CMK (cell line): Measurements from ENCODE around the gene METTL22.

Source experiments
- DNase-seq: peaks from one replicate; pipeline ENCODE4 v3.0.0-alpha.2; 2010; ENCODE audit warnings: low read depth

METTL22 gene, protein sequence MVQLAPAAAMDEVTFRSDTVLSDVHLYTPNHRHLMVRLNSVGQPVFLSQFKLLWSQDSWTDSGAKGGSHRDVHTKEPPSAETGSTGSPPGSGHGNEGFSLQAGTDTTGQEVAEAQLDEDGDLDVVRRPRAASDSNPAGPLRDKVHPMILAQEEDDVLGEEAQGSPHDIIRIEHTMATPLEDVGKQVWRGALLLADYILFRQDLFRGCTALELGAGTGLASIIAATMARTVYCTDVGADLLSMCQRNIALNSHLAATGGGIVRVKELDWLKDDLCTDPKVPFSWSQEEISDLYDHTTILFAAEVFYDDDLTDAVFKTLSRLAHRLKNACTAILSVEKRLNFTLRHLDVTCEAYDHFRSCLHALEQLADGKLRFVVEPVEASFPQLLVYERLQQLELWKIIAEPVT

DNA sequence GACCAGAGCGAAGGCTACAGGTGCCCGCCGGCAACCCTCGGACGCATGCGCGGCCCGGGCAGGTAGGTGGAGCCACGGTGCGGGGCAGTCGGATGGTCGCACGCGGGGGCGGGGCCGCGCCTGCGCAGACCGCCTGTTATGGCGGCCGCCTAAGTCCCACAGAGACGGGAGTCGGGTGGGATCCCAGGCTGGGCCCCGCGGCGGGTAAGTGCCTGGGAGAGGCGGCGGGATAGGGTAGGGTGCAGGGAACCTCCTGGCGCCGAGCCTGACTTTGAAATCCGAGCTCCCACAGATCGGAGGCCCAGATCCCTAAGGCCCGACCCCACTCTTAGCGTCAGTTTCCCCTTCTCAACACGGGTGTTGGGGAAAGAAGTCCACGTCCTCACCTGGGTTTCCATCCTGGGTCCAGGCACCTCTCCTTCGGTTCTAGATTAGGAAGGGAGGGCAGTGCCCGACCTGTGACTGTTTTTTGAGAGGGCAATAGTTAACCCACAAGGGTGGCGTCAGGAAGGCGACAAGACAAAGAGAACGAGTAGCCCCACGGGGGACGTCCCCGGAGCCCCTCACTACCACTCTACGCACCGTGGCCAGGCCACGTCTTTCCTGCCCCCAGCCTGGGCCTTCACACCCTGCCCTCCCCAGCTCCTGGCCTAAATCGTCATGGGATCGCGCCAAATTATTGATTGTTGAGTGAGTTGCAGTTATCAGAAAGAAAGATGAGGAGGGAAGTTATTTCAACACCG, at the start of gene METTL22:
Gene METTL22 (plus strand): TSS at position 127 of the 743 bp plus-strand sequence. CDS start 3,968 bp downstream, outside the sequence.
- DNase-seq = peak; percentile 68

DNA sequence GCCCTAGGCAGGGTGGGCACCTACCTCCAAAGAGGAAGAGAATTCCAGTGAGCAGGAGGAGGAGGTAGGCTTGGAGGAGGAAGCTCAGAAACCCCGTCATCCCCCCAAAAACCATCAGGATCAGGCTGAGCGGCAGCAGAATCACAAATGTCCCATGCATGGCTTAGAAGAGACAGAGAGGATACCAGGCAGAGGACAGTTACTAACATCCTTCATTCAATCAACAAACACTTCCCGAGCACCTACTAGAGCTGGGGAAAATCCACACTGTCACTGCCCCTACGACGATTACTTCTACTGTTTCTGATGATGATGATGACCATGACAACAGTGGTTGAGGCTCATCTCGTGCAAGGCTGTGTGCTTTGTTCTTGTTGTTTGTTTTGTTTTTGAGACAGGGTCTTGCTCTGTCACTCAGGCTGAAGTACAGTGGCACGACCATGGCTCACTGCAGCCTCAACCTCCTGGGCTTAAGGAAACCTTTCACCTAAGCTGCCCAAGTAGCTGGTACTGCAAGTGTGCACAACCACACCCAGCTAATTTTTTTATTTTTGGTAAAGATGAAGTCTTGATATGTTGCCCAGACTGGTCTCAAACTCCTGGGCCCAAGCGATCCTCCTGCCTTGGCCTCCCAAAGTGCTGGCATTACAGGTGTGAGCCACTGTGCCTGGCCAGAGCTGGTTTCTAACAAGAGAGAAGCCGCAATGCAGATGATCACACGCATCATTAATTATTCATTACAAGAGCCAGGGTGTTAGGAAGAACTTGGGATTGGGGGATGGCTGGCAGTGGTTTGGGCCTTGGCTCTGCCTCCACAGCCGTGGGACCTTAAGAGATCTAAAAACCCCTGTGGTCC, 49.2 kb upstream of the METTL22 start:
- DNase-seq = no peak

DNA sequence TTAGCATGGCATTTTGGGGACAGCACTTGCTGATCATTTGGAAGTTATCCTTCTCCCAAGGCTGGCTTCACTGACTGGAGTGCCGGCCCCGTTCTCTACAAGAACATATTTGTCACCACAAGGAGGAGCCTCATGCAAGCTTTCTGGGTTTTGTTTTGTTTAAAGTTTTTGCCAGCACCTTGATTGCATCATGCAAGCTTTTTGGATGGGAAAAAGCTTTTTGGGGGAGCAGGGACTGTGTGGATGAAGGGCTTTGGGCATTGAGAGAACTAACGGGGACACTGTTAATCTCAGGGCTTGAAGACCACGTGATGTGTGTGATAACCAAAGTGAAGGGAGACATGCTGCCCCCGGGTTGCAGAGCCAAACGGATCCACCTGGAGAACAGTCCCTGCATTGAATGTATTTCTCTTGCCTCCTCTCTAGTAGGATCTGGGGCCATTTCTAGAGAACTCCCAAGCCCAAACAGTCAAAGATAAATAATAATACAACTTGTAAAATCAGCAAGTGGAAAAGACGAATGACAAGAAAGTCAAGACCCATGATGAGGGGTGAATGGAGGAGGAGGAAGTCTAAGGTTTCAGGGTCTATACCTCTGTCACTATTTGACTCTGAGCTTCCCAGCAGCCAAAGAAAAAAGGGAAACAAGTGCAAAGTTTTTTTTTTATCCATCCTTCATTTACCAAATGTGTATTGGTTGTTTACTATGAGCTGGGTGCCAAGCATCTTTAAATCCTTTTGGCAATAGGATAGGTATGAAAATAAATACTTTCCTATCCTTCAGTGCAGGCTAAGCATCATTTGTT, 48.4 kb upstream of the METTL22 start:
- peak; percentile 52 for DNase-seq

DNA sequence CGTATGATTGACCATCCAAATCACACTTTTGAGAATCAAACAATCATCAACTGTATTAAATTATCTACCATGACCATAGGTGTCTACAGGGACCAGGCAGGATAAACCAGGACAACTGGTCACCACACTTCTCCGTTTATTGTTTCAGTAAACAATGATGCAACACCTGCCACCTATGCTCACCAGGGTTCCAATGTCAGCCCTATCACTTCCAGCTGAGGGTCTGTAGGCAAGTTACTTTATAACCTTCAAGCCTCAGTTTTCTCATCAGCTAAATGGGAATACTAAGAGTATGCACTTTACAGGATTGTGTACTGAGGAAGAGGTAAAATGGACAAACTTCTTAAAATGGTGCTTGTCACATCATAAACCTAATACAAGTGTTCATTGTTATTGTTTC, 46.1 kb upstream of the METTL22 start:
- no peak for DNase-seq

DNA sequence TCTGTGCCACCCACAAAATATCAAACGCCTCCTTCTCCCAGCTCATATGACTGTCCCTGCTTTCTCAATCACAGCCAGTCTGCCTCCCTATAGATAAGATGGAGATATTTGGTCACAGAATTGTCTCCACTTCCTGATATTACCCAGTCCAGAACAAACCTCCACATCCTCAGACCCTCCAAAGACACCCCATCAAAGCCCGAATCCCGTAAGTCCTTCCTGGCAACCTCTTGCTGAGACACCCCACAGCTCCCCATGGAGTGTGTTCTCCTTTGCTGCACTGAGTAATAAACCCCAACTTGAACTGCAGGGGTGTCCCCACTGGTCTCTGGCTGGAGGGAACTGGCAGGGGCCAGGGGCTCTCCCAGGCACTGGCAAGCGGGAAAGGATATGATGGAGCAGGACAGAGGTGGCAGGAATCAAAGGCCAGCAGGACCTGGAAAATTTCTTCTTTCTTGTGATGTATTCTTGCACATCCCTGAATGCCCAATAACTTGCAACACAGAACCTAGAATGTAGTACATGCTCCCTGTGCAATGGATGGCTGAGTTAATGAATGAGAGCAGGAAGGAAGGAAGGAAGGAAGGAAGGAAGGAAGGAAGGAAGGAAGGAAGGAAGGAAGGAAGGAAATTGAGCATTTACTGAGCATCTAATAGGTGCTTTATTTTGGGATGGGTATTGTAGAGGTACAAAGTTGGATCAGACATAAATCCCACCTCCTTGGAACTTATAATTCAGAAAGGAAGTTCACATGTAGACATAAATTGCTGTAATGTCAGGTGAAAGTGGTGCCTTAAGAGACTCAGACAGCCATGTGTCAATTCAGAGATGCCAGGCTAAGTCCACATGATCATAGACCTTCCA, 45.1 kb upstream of the METTL22 start:
- DNase-seq = no peak

DNA sequence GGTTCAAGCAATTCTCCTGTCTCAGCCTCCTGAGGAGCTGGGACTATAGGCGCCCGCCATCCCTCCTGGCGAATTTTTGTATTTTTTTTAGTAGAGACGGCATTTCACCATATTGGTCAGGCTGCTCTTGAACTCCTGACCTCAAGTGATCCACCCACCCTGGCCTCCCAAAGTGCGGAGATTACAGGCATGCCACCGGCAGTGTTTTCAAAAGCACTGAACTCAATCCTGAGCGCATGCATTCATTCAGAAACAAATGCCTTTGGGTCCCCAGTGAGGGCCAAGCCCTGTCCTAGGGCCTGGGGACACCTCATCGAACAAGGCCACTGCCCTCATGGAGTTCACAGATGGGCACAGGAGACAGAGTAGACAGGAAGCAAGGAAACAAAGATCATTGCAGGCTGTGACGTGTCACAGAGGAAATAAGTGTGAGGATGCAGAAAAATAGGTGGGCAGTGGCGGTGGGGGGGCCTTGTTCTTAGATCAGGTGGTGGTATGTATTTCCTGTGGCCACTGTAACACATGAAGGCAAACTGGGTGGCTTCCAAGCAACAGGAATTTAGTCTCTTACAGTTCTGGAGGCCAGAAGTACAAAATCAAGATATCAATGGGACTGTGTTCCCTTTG, 43.7 kb upstream of the METTL22 start:
- no peak for DNase-seq

DNA sequence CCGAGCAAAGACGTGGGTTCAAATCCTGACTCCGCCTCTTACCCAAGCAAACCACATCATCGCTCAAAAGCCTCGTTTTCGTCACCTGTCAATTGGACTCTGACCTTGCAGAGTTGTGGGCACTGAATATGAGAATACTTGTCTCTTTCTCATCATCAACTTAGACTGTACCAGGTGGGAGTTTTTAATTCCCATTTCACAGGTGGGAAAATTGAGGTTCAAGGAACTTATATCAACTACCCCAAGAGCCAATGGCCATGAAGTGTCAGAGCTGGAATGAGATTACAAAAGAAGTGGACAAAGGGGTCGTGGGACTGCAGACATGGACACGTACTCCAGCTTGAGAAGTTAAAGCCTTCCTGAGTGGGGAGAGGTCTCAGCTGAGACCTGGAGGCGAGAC, 41.9 kb upstream of the METTL22 start:
- no peak for DNase-seq

DNA sequence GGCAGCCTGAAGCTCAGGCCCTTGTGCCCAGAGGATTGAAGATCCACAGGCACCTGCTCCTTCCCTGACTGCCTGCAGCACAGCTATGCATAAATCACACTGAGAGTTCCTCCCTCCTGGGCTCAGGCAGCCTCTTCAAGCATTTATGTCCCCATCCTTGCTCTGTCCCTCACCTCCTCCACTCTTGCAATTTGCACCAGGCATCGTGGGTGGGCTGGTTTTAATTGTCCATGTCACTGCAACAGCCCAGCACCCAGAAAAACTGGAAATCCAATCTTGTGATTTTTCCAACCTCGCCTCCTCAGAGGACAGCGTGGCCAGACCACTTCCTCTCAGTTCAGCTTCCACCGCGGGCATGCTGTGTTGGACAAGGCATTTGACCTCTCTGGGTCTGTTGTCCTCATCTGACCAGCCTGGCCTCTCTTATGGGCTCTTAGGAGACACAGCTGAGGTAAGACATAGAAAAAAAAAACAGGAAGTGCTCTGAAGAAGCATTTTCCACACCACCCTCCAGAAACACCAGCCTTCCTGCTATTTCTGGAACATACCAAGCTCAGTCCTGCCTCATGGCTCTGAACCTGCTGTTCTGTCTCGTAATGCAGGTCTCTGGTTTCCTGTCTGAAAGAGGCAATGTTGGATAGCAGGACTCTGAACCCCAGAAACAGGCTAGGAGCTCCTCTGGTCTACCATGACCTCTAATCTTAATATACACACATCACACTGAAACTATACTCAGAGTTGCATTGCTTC, 39.5 kb upstream of the METTL22 start:
- DNase-seq = no peak

DNA sequence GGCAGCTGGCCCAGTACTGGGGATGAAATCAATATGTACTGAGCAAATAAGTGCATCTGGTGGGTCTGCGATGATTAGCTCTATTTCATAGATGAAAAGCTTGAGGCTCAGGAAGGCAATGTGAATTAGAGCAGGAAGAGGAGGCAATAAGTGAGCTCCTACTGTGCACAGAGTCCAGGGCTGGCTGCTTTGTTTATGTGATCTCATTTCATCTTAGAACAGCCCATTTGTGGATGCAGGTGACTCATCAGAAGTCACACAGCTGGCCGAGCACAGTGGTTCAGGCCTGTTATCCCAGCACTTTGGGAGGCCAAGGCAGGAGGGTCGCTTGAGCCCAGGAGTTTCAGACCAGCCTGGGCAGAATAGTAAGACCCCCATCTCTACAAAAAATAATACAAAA, 38.3 kb upstream of the METTL22 start:
- DNase-seq = no peak

DNA sequence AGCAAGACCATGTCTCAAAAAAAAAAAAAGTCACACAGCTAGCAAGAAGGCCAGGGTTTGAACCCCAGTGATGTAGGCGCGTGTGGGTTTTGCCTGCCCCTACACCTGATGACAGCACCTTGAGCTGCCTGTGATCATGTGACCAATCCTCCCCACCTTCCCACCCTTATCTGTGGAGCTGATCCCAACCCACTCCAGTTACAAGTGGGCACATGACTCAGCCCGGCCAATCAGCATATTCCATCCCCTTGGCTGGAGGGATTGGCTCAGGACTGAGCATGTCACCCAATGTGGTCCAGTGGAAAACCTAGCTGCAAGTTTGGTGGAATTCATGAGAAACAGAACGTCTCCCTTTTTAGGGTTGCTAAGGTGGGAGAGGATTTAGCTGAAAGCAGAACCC, 37.8 kb upstream of the METTL22 start:
- no peak for DNase-seq

DNA sequence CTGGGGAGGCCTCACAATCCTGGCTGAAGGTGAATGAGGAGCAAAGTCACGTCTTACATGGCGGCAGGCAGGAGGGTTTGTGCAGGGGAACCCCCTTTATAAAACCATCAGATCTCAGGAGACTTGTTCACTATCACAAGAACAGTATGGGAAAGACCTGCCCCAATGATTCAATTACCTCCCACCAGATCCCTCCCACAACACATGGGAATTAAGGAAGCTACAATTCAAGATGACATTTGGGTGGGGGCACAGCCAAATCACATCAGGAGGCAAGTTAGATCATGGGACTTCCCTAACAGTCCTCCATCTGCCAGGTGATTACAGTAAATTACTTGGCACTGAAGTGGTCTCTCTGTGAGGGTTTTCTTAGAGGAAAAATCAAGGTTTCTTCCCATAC, 36.5 kb upstream of the METTL22 start:
- no peak for DNase-seq

DNA sequence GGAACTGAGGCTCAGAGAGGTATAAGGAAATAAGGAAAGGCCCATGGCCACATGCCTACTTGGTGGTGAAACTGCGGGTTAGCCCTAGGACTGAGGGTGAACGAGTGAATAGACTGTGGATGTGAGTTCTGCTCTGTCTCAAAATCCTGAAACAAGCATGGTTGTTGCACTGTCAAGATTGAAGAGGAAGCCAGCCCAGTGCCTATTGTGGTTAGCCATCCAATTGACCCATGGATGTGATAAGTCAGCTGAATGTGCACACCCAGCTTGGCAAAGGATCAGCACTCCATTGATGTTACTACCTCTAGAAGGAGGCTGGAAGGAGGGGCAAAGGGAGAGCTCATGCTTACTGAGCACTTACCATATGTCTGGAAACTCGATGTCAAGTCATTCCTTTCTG, 35.6 kb upstream of the METTL22 start:
- no peak for DNase-seq

DNA sequence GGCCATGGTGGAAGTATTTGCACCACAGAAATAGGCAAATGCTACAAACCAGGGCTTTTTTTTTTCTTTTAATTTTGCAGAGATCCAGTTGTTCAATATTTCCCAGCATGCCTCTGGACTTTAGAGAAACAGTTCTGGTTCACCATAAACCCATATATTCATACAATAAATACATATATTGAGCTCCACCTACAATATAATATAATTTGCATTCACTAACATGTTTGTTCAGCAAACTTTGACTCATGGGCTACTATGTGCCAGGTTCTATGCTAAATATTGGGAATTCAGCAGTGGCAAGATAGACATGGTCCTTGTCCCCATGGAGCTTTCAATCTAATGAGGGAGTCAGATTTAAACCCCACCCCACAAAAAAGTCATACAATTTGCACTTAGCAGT, 34.4 kb upstream of the METTL22 start:
- DNase-seq = no peak

DNA sequence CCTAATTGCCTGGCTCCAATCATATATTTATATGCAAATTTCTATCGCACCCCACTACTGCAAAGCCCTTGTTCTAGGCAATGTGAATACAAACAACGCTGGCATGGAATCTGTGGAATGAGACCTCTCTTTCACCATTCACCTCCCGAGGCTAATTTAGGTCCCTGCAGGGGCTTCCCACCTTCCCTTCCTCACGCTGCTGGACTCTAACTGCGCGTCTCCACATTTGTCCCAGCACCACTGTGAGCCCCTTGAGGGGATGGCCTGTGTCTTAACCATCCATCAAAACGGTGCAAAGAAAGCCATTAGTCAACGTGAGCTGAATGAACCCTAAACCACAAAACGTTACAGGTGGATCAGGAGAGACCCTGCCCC, 32.8 kb upstream of the METTL22 start:
- DNase-seq = no peak

DNA sequence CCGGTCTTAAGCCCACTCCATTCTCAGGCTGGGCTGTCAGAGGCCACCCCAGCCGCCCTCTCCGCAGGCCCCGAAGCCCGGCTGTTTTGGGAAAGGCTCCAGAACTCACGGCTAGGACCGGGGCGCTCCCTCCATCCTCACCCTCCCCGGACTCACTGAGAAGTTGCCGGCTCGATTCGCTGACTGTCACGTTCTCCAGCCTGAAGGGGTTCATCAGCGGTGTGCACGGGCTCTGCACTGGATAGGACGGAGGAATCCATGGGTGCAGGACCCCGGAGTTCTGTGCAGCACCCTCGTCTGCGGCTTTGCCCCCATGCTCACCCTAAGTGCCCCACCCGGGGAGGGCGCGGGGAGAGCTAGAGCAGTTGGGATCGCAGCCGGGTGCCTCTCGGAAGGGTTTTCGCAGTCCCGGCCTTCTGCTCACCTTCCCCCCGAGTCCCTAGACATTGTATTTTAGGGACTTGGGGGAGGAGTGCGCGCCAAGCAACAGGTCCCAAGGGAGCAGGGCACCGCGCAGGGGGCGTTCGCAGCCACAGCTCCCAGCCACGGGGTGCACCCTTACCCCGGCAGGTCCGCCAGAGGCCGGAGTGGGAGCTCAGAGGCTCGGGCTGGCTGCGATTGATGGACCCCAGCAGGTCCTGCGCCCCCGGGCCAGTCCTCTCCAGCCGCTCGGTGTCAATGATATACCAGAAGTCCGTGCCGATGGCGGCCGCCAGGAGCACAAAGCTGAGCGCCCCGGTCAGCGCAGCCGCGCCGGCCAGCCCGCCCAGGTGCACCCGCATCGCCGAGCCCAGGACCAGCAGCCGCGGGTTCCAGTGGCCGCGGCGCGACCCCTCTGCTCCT, 32.2 kb upstream of the METTL22 start:
- DNase-seq = no peak

DNA sequence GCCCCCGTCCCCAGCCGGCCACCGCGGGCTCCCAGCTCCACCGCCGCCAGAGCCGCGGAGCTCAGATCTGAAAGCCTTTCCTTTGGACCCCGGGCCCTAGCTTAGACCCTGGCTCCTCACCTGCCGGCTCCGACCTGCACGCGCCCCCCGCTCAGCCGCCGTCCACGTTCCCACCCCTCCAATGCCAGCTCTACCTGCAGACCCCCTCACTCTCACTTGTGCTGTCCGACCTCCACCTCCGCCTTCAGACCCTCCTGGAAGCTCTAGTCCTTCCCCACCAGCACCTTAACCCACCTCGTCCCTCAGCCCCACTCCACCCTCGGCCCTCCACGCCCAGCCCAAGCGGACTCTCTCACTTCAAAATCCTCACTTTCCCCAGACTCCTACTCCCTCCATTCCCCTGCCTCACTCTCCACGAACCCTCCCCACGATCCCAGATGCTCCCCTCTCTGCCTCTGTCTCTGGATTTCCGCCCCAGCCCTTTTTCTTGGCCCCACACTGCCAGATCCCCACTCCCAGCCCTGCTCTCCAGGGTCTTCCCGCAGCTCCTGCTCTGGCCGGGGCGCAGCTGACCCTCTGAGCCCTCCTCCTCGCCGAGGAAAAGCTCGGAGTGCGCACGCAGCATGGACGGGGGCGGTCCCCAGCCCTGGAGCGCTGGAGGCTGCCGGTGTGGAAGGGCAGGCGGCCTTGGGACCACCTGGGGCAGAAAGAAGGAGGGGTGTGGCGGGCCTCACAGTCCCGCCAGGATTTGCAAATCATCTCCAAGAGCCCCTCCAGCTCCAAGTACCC, 31.4 kb upstream of the METTL22 start, which contains the start of gene TMEM114:
Gene TMEM114 (minus strand): TSS at position 612 of the 789 bp plus-strand sequence. CDS start 673 bp downstream, outside the sequence.
- no peak for DNase-seq

DNA sequence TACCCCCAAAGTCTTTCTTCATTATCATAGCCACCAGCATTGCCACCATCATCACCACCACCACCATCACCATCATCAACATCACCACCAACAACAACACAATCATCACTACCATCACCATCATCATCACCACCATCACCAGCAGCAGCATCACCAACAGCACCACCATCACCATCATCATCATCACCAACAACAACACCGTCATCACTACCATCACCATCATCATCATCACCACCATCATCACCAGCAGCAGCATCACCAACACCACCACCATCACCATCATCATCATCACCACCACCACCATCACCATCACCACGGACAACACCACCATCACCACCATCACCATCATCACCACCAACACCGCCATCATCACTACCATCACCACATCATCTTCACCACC, 30.7 kb upstream of the METTL22 start:
- no peak for DNase-seq

DNA sequence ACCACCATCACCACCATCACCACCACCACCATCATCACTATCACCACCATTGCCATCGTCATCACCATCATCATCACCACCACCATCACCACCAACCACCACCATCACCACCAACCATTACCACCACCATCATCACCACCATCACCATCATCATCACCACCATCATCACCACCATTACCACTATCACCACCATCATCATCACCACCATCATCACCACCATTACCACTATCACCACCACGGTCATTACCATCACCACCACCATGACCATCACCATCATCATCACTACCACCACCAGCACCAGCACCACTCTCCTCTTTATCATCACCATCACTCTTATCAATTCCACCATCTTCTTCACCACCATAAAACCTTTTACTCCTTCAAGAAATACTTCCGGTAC, 30.0 kb upstream of the METTL22 start:
- DNase-seq = no peak
